ENCODE results near the gene USP37.

Gene USP37

DNA sequence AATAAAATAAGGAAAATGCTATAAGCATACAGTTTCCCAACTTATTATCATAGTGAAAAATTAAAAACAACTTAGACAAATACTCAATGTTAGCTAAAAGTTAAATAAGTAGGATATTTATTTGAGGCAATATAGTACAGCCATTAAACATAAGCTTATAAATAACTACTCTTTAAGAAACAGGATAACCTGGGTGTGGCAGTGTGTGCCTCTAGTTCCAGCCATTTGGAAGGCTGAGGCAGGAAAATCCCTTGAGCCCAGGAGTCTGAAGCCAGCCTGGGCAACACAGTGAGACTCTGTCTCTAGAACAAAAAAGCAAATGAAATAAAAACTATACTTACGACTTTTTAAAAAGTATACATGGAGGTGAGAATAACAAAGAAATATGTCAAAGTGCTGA, 109.6 kb downstream of the USP37 start:
- TF ChIP-seq, protein P1, sequence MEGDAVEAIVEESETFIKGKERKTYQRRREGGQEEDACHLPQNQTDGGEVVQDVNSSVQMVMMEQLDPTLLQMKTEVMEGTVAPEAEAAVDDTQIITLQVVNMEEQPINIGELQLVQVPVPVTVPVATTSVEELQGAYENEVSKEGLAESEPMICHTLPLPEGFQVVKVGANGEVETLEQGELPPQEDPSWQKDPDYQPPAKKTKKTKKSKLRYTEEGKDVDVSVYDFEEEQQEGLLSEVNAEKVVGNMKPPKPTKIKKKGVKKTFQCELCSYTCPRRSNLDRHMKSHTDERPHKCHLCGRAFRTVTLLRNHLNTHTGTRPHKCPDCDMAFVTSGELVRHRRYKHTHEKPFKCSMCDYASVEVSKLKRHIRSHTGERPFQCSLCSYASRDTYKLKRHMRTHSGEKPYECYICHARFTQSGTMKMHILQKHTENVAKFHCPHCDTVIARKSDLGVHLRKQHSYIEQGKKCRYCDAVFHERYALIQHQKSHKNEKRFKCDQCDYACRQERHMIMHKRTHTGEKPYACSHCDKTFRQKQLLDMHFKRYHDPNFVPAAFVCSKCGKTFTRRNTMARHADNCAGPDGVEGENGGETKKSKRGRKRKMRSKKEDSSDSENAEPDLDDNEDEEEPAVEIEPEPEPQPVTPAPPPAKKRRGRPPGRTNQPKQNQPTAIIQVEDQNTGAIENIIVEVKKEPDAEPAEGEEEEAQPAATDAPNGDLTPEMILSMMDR (IDR thresholded peaks at IDR 0.05; ENCODE audit: borderline replicate concordance, insufficient read depth, low read depth, low read length), result no peak
- H3K4me3 ChIP-seq (ENCODE audit: low read depth, low read length), result no peak overlapping the region

- TF ChIP-seq, protein P1 (IDR thresholded peaks at IDR 0.05; ENCODE audit: borderline replicate concordance, insufficient read depth, low read depth, low read length), result no peak
These were observed 111.3 kb downstream of the USP37 start for GRCh38 chr2:218456849-218457248.

DNA sequence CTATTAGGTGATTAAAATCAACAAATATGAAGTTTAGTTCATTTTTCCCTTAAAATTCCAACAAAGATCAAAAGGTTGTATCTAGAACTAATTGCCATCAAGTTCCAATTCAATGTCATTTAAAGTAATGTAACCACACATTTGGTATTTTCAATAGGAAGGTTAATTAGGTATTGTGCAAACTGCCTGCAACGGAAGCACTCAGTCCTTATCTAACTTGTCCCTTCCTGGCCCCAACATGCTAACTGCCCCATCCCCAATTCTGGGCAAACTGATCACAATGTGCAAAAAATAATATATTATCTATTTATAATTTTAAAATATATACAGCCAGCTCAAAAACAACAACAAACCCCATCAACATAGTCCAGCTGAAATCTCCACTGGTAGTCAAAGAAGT, 116.1 kb downstream of the USP37 start:
- H3K4me3 ChIP-seq (ENCODE audit: low read depth, low read length), result no peak overlapping the region
- TF ChIP-seq, protein P1 (IDR thresholded peaks at IDR 0.05; ENCODE audit: borderline replicate concordance, insufficient read depth, low read depth, low read length), result no peak

More at GRCh38 chr2:218456849-218457248, 111.3 kb downstream of the USP37 start:
- H3K4me3 ChIP-seq (ENCODE audit: low read depth, low read length), result no peak overlapping the region

GRCh38 chr2:218448934-218449333, 119.2 kb downstream of the USP37 start:
- no peak overlapping the region for H3K4me3 ChIP-seq (ENCODE audit: low read depth, low read length)
- TF ChIP-seq, protein P1 (IDR thresholded peaks at IDR 0.05; ENCODE audit: borderline replicate concordance, insufficient read depth, low read depth, low read length), result no peak

GRCh38 chr2:218447072-218447471, 121.1 kb downstream of the USP37 start:
- TF ChIP-seq, protein P1 (IDR thresholded peaks at IDR 0.05; ENCODE audit: borderline replicate concordance, insufficient read depth, low read depth, low read length), result no peak

GRCh38 chr2:218446547-218446946, 121.6 kb downstream of the USP37 start:
- H3K4me3 ChIP-seq (ENCODE audit: low read depth, low read length), result no peak overlapping the region
- TF ChIP-seq, protein P1 (IDR thresholded peaks at IDR 0.05; ENCODE audit: borderline replicate concordance, insufficient read depth, low read depth, low read length), result no peak

More at GRCh38 chr2:218447072-218447471, 121.1 kb downstream of the USP37 start:
- no peak overlapping the region for H3K4me3 ChIP-seq (ENCODE audit: low read depth, low read length)

GRCh38 chr2:218445602-218446001, 122.5 kb downstream of the USP37 start:
- TF ChIP-seq, protein P1 (IDR thresholded peaks at IDR 0.05; ENCODE audit: borderline replicate concordance, insufficient read depth, low read depth, low read length), result no peak
- no peak overlapping the region for H3K4me3 ChIP-seq (ENCODE audit: low read depth, low read length)
